ENCODE results near the gene WDR11. TPM values are rescaled to one million over a fixed set of nuclear protein-coding genes. Genes with fewer than 3 reads are reported as not detected.

WDR11 gene
- total RNA-seq, 1 experiment from 2014 or later = 48.7 TPM

GRCh38 chr10:120833222-120833928 lies 17.8 kb upstream of the WDR11 start:
- WGBS (ENCODE audit: extremely low coverage, insufficient read length, low lambda C conversion rate) = no CpG with 5 or more reads among the region's 6 CpGs

More at GRCh38 chr10:120833222-120833928, 17.8 kb upstream of the WDR11 start:
- no peak for DNase-seq
- Histone ChIP-seq H2BK20ac (ENCODE audit: low read depth, low read length, poor library complexity, severe bottlenecking) (no peak overlapping the region), H3K27ac (ENCODE audit: insufficient read length, low read depth, low read length) (no peak overlapping the region), H3K4me1 (ENCODE audit: insufficient read depth, low read length) (peaks cover 3% of the 10 kb centered on the region; the same call in 1 of the 2 replicates), H3K23ac (ENCODE audit: insufficient read length, low read depth, low read length) (no peak overlapping the region), H4K8ac (replicated peaks; ENCODE audit: insufficient read length, low read depth, low read length) (no peak overlapping the region), H2BK120ac (ENCODE audit: low read depth, low read length, poor library complexity, severe bottlenecking) (no peak overlapping the region), H2AFZ (ENCODE audit: low read length) (no peak overlapping the region), H3K4ac (ENCODE audit: low read depth, low read length) (no peak overlapping the region), H3K9ac (ENCODE audit: extremely low read depth, insufficient read length, low read length) (no peak overlapping the region), H3K79me2 (ENCODE audit: insufficient read depth, low read length) (no peaks in the 10 kb centered on the region), H3K18ac (ENCODE audit: insufficient read length, low read depth, low read length) (no peak overlapping the region), H3K56ac (ENCODE audit: insufficient read length, low read depth, low read length) (no peak overlapping the region), H3K27me3 (ENCODE audit: insufficient read depth, low read length) (no peaks in the 10 kb centered on the region), H3K79me1 (ENCODE audit: insufficient read depth, low read depth, low read length, poor library complexity, severe bottlenecking) (no peaks in the 10 kb centered on the region), H2BK12ac (ENCODE audit: insufficient read length, low read depth, low read length) (no peak overlapping the region), H3T11ph (ENCODE audit: low read length) (no peak overlapping the region), H3K4me2 (ENCODE audit: insufficient read depth, insufficient read length, low read length) (no peak overlapping the region), H2BK15ac (ENCODE audit: low read depth, low read length) (no peak overlapping the region), H4K20me1 (ENCODE audit: control insufficient read depth, insufficient read depth, insufficient read length) (no peaks in the 10 kb centered on the region), H3K23me2 (ENCODE audit: insufficient read length, low read depth, low read length, poor library complexity, severe bottlenecking) (no peaks in the 10 kb centered on the region), H2AK5ac (ENCODE audit: insufficient read length, low read length) (no peak overlapping the region), H4K91ac (ENCODE audit: insufficient read length, low read depth, low read length) (no peak overlapping the region), H2BK5ac (ENCODE audit: insufficient read length, low read length) (no peak overlapping the region), H3K14ac (ENCODE audit: insufficient read depth, low read length) (no peak overlapping the region), H4K5ac (ENCODE audit: insufficient read length, low read depth, low read length) (no peak overlapping the region), H3K9me3 (ENCODE audit: control insufficient read depth, low read depth, low read length) (no peaks in the 10 kb centered on the region)
- peaks cover 10 to 12% of the 10 kb centered on the region in 2 experiments for H3K4me1 Mint-ChIP-seq
- TF ChIP-seq CTCF (conservative IDR thresholded peaks at IDR 0.05) = no peak
- H3K27me3 Mint-ChIP-seq (ENCODE audit: low read depth) = 0 out of 2 replicates have a peak, but pooled peaks cover 1% of the 10 kb centered on the region
- H3K27ac Mint-ChIP-seq = no peak overlapping the region
- no peaks in the 10 kb centered on the region for H3K9me3 Mint-ChIP-seq
- no peaks in the 10 kb centered on the region for H3K36me3 Mint-ChIP-seq (ENCODE audit: insufficient read depth in 1 of 3, low read depth in 3 of 3)
- no peak overlapping the region for H3K4me3 Mint-ChIP-seq
